Measurements from ENCODE around the gene ATXN7L3B. TPM values are rescaled to one million over a fixed set of nuclear protein-coding genes. Genes with fewer than 3 reads are reported as not detected.

The ATXN7L3B gene
- total and polyA plus RNA-seq, 7 donors: 9.0 to 40.9 (median 21.2) TPM

- H3K4me1 ChIP-seq: no peaks in the 10 kb centered on the region
- intact Hi-C loops (cut with DNase I): no loop called here
- H3K36me3 ChIP-seq (ENCODE audit: insufficient read depth in 1 of 2, low read depth in 1 of 2): no peaks in the 10 kb centered on the region
- WGBS, 3 donors: 27 to 37% (median 32%) methylated on average over 2 of the region's 2 CpGs
- no peak for DNase-seq
- no peaks in the 10 kb centered on the region for H3K9me3 ChIP-seq
- no peak for TF ChIP-seq CTCF (IDR thresholded peaks at IDR 0.05)
- H3K4me3 ChIP-seq: no peak overlapping the region
- peaks cover 0 to 2% (median 0%) of the 10 kb centered on the region in 3 donors for H3K27me3 ChIP-seq (ENCODE audit: insufficient read depth in 3 of 3, low read length in 2 of 3)
- no peak overlapping the region for H3K27ac ChIP-seq
- ATAC-seq: no peak
These were observed 21.8 kb upstream of the ATXN7L3B start for GRCh38 chr12:74515849-74516248.

- Histone ChIP-seq H3K4me3 (no peak overlapping the region), H3K27me3 (ENCODE audit: insufficient read depth in 3 of 3, low read length in 2 of 3) (no peaks in the 10 kb centered on the region), H3K27ac (no peak overlapping the region), H3K36me3 (ENCODE audit: insufficient read depth in 1 of 2, low read depth in 1 of 2) (no peaks in the 10 kb centered on the region), H3K9me3 (no peaks in the 10 kb centered on the region), H3K4me1 (no peaks in the 10 kb centered on the region)
- no peak for TF ChIP-seq CTCF (IDR thresholded peaks at IDR 0.05)
- no peak for ATAC-seq
- 75 to 94% (median 83%) methylated on average over 2 of the region's 2 CpGs for WGBS, 3 donors
- intact Hi-C loops (cut with DNase I): no loop called here
- no peak for DNase-seq
These were observed 11.1 kb upstream of the ATXN7L3B start for GRCh38 chr12:74526535-74526934.

GRCh38 chr12:74527491-74527890, 10.1 kb upstream of the ATXN7L3B start:
- Histone ChIP-seq H3K36me3 (ENCODE audit: insufficient read depth in 1 of 2, low read depth in 1 of 2) (no peaks in the 10 kb centered on the region), H3K27me3 (ENCODE audit: insufficient read depth in 3 of 3, low read length in 2 of 3) (no peaks in the 10 kb centered on the region), H3K27ac (no peak overlapping the region), H3K9me3 (no peaks in the 10 kb centered on the region), H3K4me3 (no peak overlapping the region), H3K4me1 (no peaks in the 10 kb centered on the region)
- WGBS, 3 donors: 69 to 78% (median 71%) methylated on average over 2 of the region's 2 CpGs
- TF ChIP-seq CTCF (IDR thresholded peaks at IDR 0.05): no peak
- ATAC-seq (no peak), DNase-seq (no peak)
- intact Hi-C loops (cut with DNase I): no loop called here

- ATAC-seq (no peak), DNase-seq (no peak)
- no peaks in the 10 kb centered on the region for H3K4me1 ChIP-seq
- H3K4me3 ChIP-seq: no peak overlapping the region
- intact Hi-C loops (cut with DNase I): no loop called here
- TF ChIP-seq CTCF (IDR thresholded peaks at IDR 0.05): no peak
- H3K9me3 ChIP-seq: no peaks in the 10 kb centered on the region
- no peaks in the 10 kb centered on the region for H3K36me3 ChIP-seq (ENCODE audit: insufficient read depth in 1 of 2, low read depth in 1 of 2)
- H3K27ac ChIP-seq: no peak overlapping the region
- 66 to 93% (median 87%) methylated on average over 2 of the region's 2 CpGs for WGBS, 3 donors
- H3K27me3 ChIP-seq (ENCODE audit: insufficient read depth in 3 of 3, low read length in 2 of 3): no peaks in the 10 kb centered on the region
These were observed 7.0 kb upstream of the ATXN7L3B start for GRCh38 chr12:74530676-74531075.

- Histone ChIP-seq H3K4me1 (peaks cover 18% of the 10 kb centered on the region), H3K4me3 (no peak overlapping the region), H3K27ac (no peak overlapping the region), H3K9me3 (no peaks in the 10 kb centered on the region), H3K36me3 (ENCODE audit: insufficient read depth in 1 of 2, low read depth in 1 of 2) (peaks cover under 1 to 5% of the 10 kb centered on the region in 2 donors), H3K27me3 (ENCODE audit: insufficient read depth in 3 of 3, low read length in 2 of 3) (no peaks in the 10 kb centered on the region)
- ATAC-seq (no peak), DNase-seq (no peak)
- intact Hi-C loops (cut with DNase I): no loop called here
- WGBS, 3 donors: 83 to 88% (median 87%) methylated on average over 5 of the region's 5 CpGs
- no peak for TF ChIP-seq CTCF (IDR thresholded peaks at IDR 0.05)
These were observed 2.1 kb upstream of the ATXN7L3B start for GRCh38 chr12:74535536-74535935.
